Measurements from ENCODE around the gene STAT4.

Gene STAT4

GRCh38 chr2:191128911-191129304 lies 21.9 kb downstream of the STAT4 start:
- Histone ChIP-seq H3K79me2 (ENCODE audit: insufficient read depth, low read length) (no peaks in the 10 kb centered on the region), H3K27ac (ENCODE audit: low read depth, low read length) (no peak overlapping the region), H3K9me3 (ENCODE audit: insufficient read depth, low read length) (no peaks in the 10 kb centered on the region), H3K27me3 (ENCODE audit: low read length) (no peaks in the 10 kb centered on the region), H3K9ac (ENCODE audit: low read length) (no peak overlapping the region), H3K4me2 (ENCODE audit: low read depth, low read length, poor library complexity, severe bottlenecking) (no peak overlapping the region), H2AFZ (ENCODE audit: low read depth, low read length, severe bottlenecking) (no peak overlapping the region), H3K9me2 (replicated peaks; ENCODE audit: insufficient read depth, low read length) (no peaks in the 10 kb centered on the region), H3K4me3 (ENCODE audit: insufficient read depth, low read length, poor library complexity, severe bottlenecking) (no peak overlapping the region), H4K20me1 (ENCODE audit: low read depth, low read length) (no peaks in the 10 kb centered on the region), H3K36me3 (ENCODE audit: low read length) (no peaks in the 10 kb centered on the region), H3F3A (ENCODE audit: insufficient read depth) (no peaks in the 10 kb centered on the region)
- TF ChIP-seq, protein P1, sequence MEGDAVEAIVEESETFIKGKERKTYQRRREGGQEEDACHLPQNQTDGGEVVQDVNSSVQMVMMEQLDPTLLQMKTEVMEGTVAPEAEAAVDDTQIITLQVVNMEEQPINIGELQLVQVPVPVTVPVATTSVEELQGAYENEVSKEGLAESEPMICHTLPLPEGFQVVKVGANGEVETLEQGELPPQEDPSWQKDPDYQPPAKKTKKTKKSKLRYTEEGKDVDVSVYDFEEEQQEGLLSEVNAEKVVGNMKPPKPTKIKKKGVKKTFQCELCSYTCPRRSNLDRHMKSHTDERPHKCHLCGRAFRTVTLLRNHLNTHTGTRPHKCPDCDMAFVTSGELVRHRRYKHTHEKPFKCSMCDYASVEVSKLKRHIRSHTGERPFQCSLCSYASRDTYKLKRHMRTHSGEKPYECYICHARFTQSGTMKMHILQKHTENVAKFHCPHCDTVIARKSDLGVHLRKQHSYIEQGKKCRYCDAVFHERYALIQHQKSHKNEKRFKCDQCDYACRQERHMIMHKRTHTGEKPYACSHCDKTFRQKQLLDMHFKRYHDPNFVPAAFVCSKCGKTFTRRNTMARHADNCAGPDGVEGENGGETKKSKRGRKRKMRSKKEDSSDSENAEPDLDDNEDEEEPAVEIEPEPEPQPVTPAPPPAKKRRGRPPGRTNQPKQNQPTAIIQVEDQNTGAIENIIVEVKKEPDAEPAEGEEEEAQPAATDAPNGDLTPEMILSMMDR (IDR thresholded peaks at IDR 0.05; ENCODE audit: insufficient read depth, low read length, poor library complexity, severe bottlenecking) = no peak
- TF ChIP-seq EZH2phosphoT487 (conservative IDR thresholded peaks at IDR 0.05; ENCODE audit: low read length) = no peak

GRCh38 chr2:191128172-191128910 lies 22.5 kb downstream of the STAT4 start:
- Histone ChIP-seq H3K9ac (ENCODE audit: low read length) (no peak overlapping the region), H3K4me2 (ENCODE audit: low read depth, low read length, poor library complexity, severe bottlenecking) (no peak overlapping the region), H3K36me3 (ENCODE audit: low read length) (no peaks in the 10 kb centered on the region), H4K20me1 (ENCODE audit: low read depth, low read length) (no peaks in the 10 kb centered on the region), H3F3A (ENCODE audit: insufficient read depth) (no peaks in the 10 kb centered on the region), H3K27me3 (ENCODE audit: low read length) (no peaks in the 10 kb centered on the region), H3K27ac (ENCODE audit: low read depth, low read length) (no peak overlapping the region), H3K9me3 (ENCODE audit: insufficient read depth, low read length) (no peaks in the 10 kb centered on the region), H3K79me2 (ENCODE audit: insufficient read depth, low read length) (no peaks in the 10 kb centered on the region), H2AFZ (ENCODE audit: low read depth, low read length, severe bottlenecking) (no peak overlapping the region), H3K9me2 (replicated peaks; ENCODE audit: insufficient read depth, low read length) (no peaks in the 10 kb centered on the region), H3K4me3 (ENCODE audit: insufficient read depth, low read length, poor library complexity, severe bottlenecking) (no peak overlapping the region)
- TF ChIP-seq EZH2phosphoT487 (conservative IDR thresholded peaks at IDR 0.05; ENCODE audit: low read length) = no peak
- TF ChIP-seq, protein P1 (IDR thresholded peaks at IDR 0.05; ENCODE audit: insufficient read depth, low read length, poor library complexity, severe bottlenecking) = no peak

- no peaks in the 10 kb centered on the region for H3F3A ChIP-seq (ENCODE audit: insufficient read depth)
- no peak overlapping the region for H3K9ac ChIP-seq (ENCODE audit: low read length)
- no peaks in the 10 kb centered on the region for H3K9me2 ChIP-seq (replicated peaks; ENCODE audit: insufficient read depth, low read length)
- H3K9me3 ChIP-seq (ENCODE audit: insufficient read depth, low read length) = no peaks in the 10 kb centered on the region
- no peak overlapping the region for H3K4me3 ChIP-seq (ENCODE audit: insufficient read depth, low read length, poor library complexity, severe bottlenecking)
- no peak overlapping the region for H2AFZ ChIP-seq (ENCODE audit: low read depth, low read length, severe bottlenecking)
- no peaks in the 10 kb centered on the region for H4K20me1 ChIP-seq (ENCODE audit: low read depth, low read length)
- H3K79me2 ChIP-seq (ENCODE audit: insufficient read depth, low read length) = no peaks in the 10 kb centered on the region
- no peaks in the 10 kb centered on the region for H3K36me3 ChIP-seq (ENCODE audit: low read length)
- H3K27me3 ChIP-seq (ENCODE audit: low read length) = no peaks in the 10 kb centered on the region
- H3K4me2 ChIP-seq (ENCODE audit: low read depth, low read length, poor library complexity, severe bottlenecking) = no peak overlapping the region
- TF ChIP-seq, protein P1 (IDR thresholded peaks at IDR 0.05; ENCODE audit: insufficient read depth, low read length, poor library complexity, severe bottlenecking) = no peak
- no peak for TF ChIP-seq EZH2phosphoT487 (conservative IDR thresholded peaks at IDR 0.05; ENCODE audit: low read length)
- H3K27ac ChIP-seq (ENCODE audit: low read depth, low read length) = no peak overlapping the region
Measured at GRCh38 chr2:191127235-191127634, 23.6 kb downstream of the STAT4 start.
